OCI-LY7 (cell line): Measurements from ENCODE around the gene LRRN3.

ENCODE experiments used
- CTCF ChIP-seq: fragments of 200-600 bp; sonication (generic); conservative IDR thresholded peaks from 2 replicates; pipeline ENCODE4 v1.5.1; 2014; ENCODE audit warnings: mild to moderate bottlenecking, antibody characterized with exemption, low read length, moderate library complexity, mixed read lengths
- EZH2phosphoT487 ChIP-seq: fragments of 200-600 bp; sonication (generic); IDR thresholded peaks from 2 replicates; pipeline ENCODE4 v1.6.1; 2018; ENCODE audit warnings: low read depth, borderline replicate concordance, mild to moderate bottlenecking, mixed run types, antibody characterized with exemption, low read length, moderate library complexity, mixed read lengths

GRCh38 chr7:111091593-111092358 is 849 bp downstream of the LRRN3 start:
- TF ChIP-seq CTCF (no peak), EZH2phosphoT487 (no peak)
